Measurements from ENCODE around the gene STIP1.

The STIP1 gene

GRCh38 chr11:64201543-64201942, 15.6 kb downstream of the STIP1 start:
- H3K9me3 ChIP-seq (ENCODE audit: insufficient read depth, low read depth, low read length), result no peaks in the 10 kb centered on the region
- H3K4me3 ChIP-seq (ENCODE audit: low read depth, low read length), result no peak overlapping the region
- H4K91ac ChIP-seq (ENCODE audit: low read depth, low read length), result no peak overlapping the region
- H4K8ac ChIP-seq (ENCODE audit: low read depth, low read length), result no peak overlapping the region
- H3K18ac ChIP-seq (ENCODE audit: low read length), result no peak overlapping the region
- H3K79me1 ChIP-seq (ENCODE audit: low read length), result no peaks in the 10 kb centered on the region
- no peak for DNase-seq
- H3K4me1 ChIP-seq (ENCODE audit: control insufficient read depth in 1 of 2, insufficient read depth in 2 of 2, low read length in 2 of 2), result no peaks in the 10 kb centered on the region
- no peak overlapping the region for H2BK5ac ChIP-seq (ENCODE audit: low read depth, low read length, poor library complexity)
- no peak overlapping the region for H2AK5ac ChIP-seq (ENCODE audit: low read length)
- no peak overlapping the region for H2BK120ac ChIP-seq (ENCODE audit: insufficient read depth, low read length, poor library complexity)
- H3K27ac ChIP-seq (ENCODE audit: low read depth, low read length), result no peak overlapping the region
- no peak overlapping the region for H2BK12ac ChIP-seq (ENCODE audit: low read length)
- no peaks in the 10 kb centered on the region for H3K27me3 ChIP-seq (ENCODE audit: insufficient read depth, low read length)
- H3K9ac ChIP-seq (ENCODE audit: low read length), result no peak overlapping the region
- H3K23ac ChIP-seq (ENCODE audit: low read length), result no peak overlapping the region
- no peak overlapping the region for H3K14ac ChIP-seq (ENCODE audit: low read length)
- H3K4me2 ChIP-seq (ENCODE audit: low read length), result no peak overlapping the region
- WGBS (ENCODE audit: extremely low coverage, insufficient coverage, insufficient read length), result no CpG with 5 or more reads among the region's 3 CpGs
- peaks cover 70 to 89% of the 10 kb centered on the region in 2 experiments for H3K36me3 ChIP-seq (ENCODE audit: control insufficient read depth in 1 of 2, insufficient read depth in 2 of 2, low read length in 2 of 2)
- no peak overlapping the region for H3K4ac ChIP-seq (ENCODE audit: low read depth, low read length)
- H3K79me2 ChIP-seq (ENCODE audit: control insufficient read depth, insufficient read depth, low read length, poor library complexity), result no peaks in the 10 kb centered on the region
- H4K12ac ChIP-seq (ENCODE audit: low read depth, low read length), result no peak overlapping the region
- no peak overlapping the region for H2AFZ ChIP-seq (ENCODE audit: insufficient read depth, low read length, poor library complexity)

GRCh38 chr11:64202992-64203391, 17.0 kb downstream of the STIP1 start:
- Histone ChIP-seq H3K79me1 (ENCODE audit: low read length) (no peaks in the 10 kb centered on the region), H3K9ac (ENCODE audit: low read length) (no peak overlapping the region), H3K27ac (ENCODE audit: low read depth, low read length) (no peak overlapping the region), H3K4me3 (ENCODE audit: low read depth, low read length) (no peak overlapping the region), H3K4me1 (ENCODE audit: control insufficient read depth in 1 of 2, insufficient read depth in 2 of 2, low read length in 2 of 2) (peaks cover 0 to 7% of the 10 kb centered on the region in 2 experiments), H3K4me2 (ENCODE audit: low read length) (no peak overlapping the region), H3K36me3 (ENCODE audit: control insufficient read depth in 1 of 2, insufficient read depth in 2 of 2, low read length in 2 of 2) (peaks cover 70 to 85% of the 10 kb centered on the region in 2 experiments), H3K79me2 (ENCODE audit: control insufficient read depth, insufficient read depth, low read length, poor library complexity) (no peaks in the 10 kb centered on the region), H3K4ac (ENCODE audit: low read depth, low read length) (no peak overlapping the region), H2BK5ac (ENCODE audit: low read depth, low read length, poor library complexity) (no peak overlapping the region), H3K14ac (ENCODE audit: low read length) (no peak overlapping the region), H2AFZ (ENCODE audit: insufficient read depth, low read length, poor library complexity) (no peak overlapping the region), H4K12ac (ENCODE audit: low read depth, low read length) (no peak overlapping the region), H3K23ac (ENCODE audit: low read length) (no peak overlapping the region), H2BK120ac (ENCODE audit: insufficient read depth, low read length, poor library complexity) (no peak overlapping the region), H3K18ac (ENCODE audit: low read length) (no peak overlapping the region), H2BK12ac (ENCODE audit: low read length) (no peak overlapping the region), H4K91ac (ENCODE audit: low read depth, low read length) (no peak overlapping the region), H2AK5ac (ENCODE audit: low read length) (no peak overlapping the region), H4K8ac (ENCODE audit: low read depth, low read length) (no peak overlapping the region), H3K27me3 (ENCODE audit: insufficient read depth, low read length) (no peaks in the 10 kb centered on the region), H3K9me3 (ENCODE audit: insufficient read depth, low read depth, low read length) (no peaks in the 10 kb centered on the region)
- no peak for DNase-seq
- no CpG with 5 or more reads among the region's 9 CpGs for WGBS (ENCODE audit: extremely low coverage, insufficient coverage, insufficient read length)

GRCh38 chr11:64203421-64204079, 17.6 kb downstream of the STIP1 start:
- Histone ChIP-seq H3K27me3 (ENCODE audit: insufficient read depth, low read length) (no peaks in the 10 kb centered on the region), H3K4me2 (ENCODE audit: low read length) (no peak overlapping the region), H2AFZ (ENCODE audit: insufficient read depth, low read length, poor library complexity) (no peak overlapping the region), H4K8ac (ENCODE audit: low read depth, low read length) (no peak overlapping the region), H4K12ac (ENCODE audit: low read depth, low read length) (no peak overlapping the region), H3K79me2 (ENCODE audit: control insufficient read depth, insufficient read depth, low read length, poor library complexity) (no peaks in the 10 kb centered on the region), H4K91ac (ENCODE audit: low read depth, low read length) (no peak overlapping the region), H2BK120ac (ENCODE audit: insufficient read depth, low read length, poor library complexity) (no peak overlapping the region), H3K4me1 (ENCODE audit: control insufficient read depth in 1 of 2, insufficient read depth in 2 of 2, low read length in 2 of 2) (peaks cover 0 to 7% of the 10 kb centered on the region in 2 experiments), H3K23ac (ENCODE audit: low read length) (no peak overlapping the region), H3K14ac (ENCODE audit: low read length) (no peak overlapping the region), H3K18ac (ENCODE audit: low read length) (no peak overlapping the region), H3K27ac (ENCODE audit: low read depth, low read length) (no peak overlapping the region), H3K36me3 (ENCODE audit: control insufficient read depth in 1 of 2, insufficient read depth in 2 of 2, low read length in 2 of 2) (peaks cover 65 to 80% of the 10 kb centered on the region in 2 experiments), H3K4me3 (ENCODE audit: low read depth, low read length) (no peak overlapping the region), H3K9ac (ENCODE audit: low read length) (no peak overlapping the region), H3K4ac (ENCODE audit: low read depth, low read length) (no peak overlapping the region), H2BK12ac (ENCODE audit: low read length) (no peak overlapping the region), H3K9me3 (ENCODE audit: insufficient read depth, low read depth, low read length) (no peaks in the 10 kb centered on the region), H2AK5ac (ENCODE audit: low read length) (no peak overlapping the region), H2BK5ac (ENCODE audit: low read depth, low read length, poor library complexity) (no peak overlapping the region), H3K79me1 (ENCODE audit: low read length) (no peaks in the 10 kb centered on the region)
- WGBS (ENCODE audit: extremely low coverage, insufficient coverage, insufficient read length), result no CpG with 5 or more reads among the region's 27 CpGs
- DNase-seq, result no peak

- H3K23ac ChIP-seq (ENCODE audit: low read length), result no peak overlapping the region
- no CpG with 5 or more reads among the region's 16 CpGs for WGBS (ENCODE audit: extremely low coverage, insufficient coverage, insufficient read length)
Observed at GRCh38 chr11:64204080-64204440, 18.1 kb downstream of the STIP1 start.

More at GRCh38 chr11:64204080-64204440, 18.1 kb downstream of the STIP1 start:
- H2BK120ac ChIP-seq (ENCODE audit: insufficient read depth, low read length, poor library complexity), result no peak overlapping the region
- H3K4me3 ChIP-seq (ENCODE audit: low read depth, low read length), result no peak overlapping the region
- no peak overlapping the region for H4K12ac ChIP-seq (ENCODE audit: low read depth, low read length)
- no peaks in the 10 kb centered on the region for H3K27me3 ChIP-seq (ENCODE audit: insufficient read depth, low read length)
- H2AK5ac ChIP-seq (ENCODE audit: low read length), result no peak overlapping the region
- H3K36me3 ChIP-seq (ENCODE audit: control insufficient read depth in 1 of 2, insufficient read depth in 2 of 2, low read length in 2 of 2), result peaks cover 61 to 76% of the 10 kb centered on the region in 2 experiments
- no peak overlapping the region for H2BK12ac ChIP-seq (ENCODE audit: low read length)
- no peak overlapping the region for H2BK5ac ChIP-seq (ENCODE audit: low read depth, low read length, poor library complexity)
- H3K27ac ChIP-seq (ENCODE audit: low read depth, low read length), result no peak overlapping the region
- no peak overlapping the region for H3K14ac ChIP-seq (ENCODE audit: low read length)
- H3K4me2 ChIP-seq (ENCODE audit: low read length), result no peak overlapping the region
- H3K4ac ChIP-seq (ENCODE audit: low read depth, low read length), result no peak overlapping the region
- H3K18ac ChIP-seq (ENCODE audit: low read length), result no peak overlapping the region
- no peak for DNase-seq
- peaks cover 0 to 7% of the 10 kb centered on the region in 2 experiments for H3K4me1 ChIP-seq (ENCODE audit: control insufficient read depth in 1 of 2, insufficient read depth in 2 of 2, low read length in 2 of 2)
- H3K9me3 ChIP-seq (ENCODE audit: insufficient read depth, low read depth, low read length), result no peaks in the 10 kb centered on the region
- no peak overlapping the region for H3K9ac ChIP-seq (ENCODE audit: low read length)
- H3K79me2 ChIP-seq (ENCODE audit: control insufficient read depth, insufficient read depth, low read length, poor library complexity), result no peaks in the 10 kb centered on the region
- H4K91ac ChIP-seq (ENCODE audit: low read depth, low read length), result no peak overlapping the region
- H2AFZ ChIP-seq (ENCODE audit: insufficient read depth, low read length, poor library complexity), result no peak overlapping the region
- no peak overlapping the region for H4K8ac ChIP-seq (ENCODE audit: low read depth, low read length)
- no peaks in the 10 kb centered on the region for H3K79me1 ChIP-seq (ENCODE audit: low read length)
